CD14-positive monocyte (primary cell): ENCODE data around the gene CRYBG1. TPM values are rescaled to one million over a fixed set of nuclear protein-coding genes. Genes with fewer than 3 reads are reported as not detected.
A peak's percentile ranks its signal among the peaks of the same experiment; 100 is the strongest.

ENCODE experiments used
- DNase-seq, 3 donors: peaks; one replicate each; pipeline ENCODE4 v3.0.0-alpha.2; 2011 to 2022
- H2AFZ ChIP-seq: 2 replicates; pipeline ENCODE4 v1.6.0; 2012; ENCODE audit warnings: mild to moderate bottlenecking, low read depth, low read length, inconsistent platforms; ENCODE audit not compliant: insufficient read depth, poor library complexity, severe bottlenecking
- H3K27ac ChIP-seq, 2 donors: 1 replicate in 1 of 2; 2 replicates in 1 of 2; pipeline ENCODE4 v1.5.1; 2012 to 2013; ENCODE audit warnings: low read length in 2 of 2, control low read depth in 1 of 2, inconsistent platforms in 1 of 2, low read depth in 1 of 2, mild to moderate bottlenecking in 1 of 2
- H3K27me3 ChIP-seq, 2 donors: one replicate each; pipeline versions ENCODE4 v1.6.0 to v1.6.1; 2011 to 2013; ENCODE audit warnings: low read length in 2 of 2; ENCODE audit not compliant: control insufficient read depth in 2 of 2, insufficient read depth in 2 of 2
- H3K36me3 ChIP-seq, 2 donors: replicated peaks in 1 of 2; 1 replicate in 1 of 2; 2 replicates in 1 of 2; pipeline versions ENCODE4 v1.5.1 to v1.6.1; 2012 to 2013; ENCODE audit warnings: low read length in 2 of 2, control low read depth in 1 of 2, inconsistent platforms in 1 of 2, mild to moderate bottlenecking in 1 of 2; ENCODE audit not compliant: insufficient read depth in 2 of 2, control insufficient read depth in 1 of 2
- H3K4me1 ChIP-seq, 2 donors: 1 replicate in 1 of 2; 2 replicates in 1 of 2; pipeline versions ENCODE4 v1.5.1 to v1.6.1; 2012 to 2013; ENCODE audit warnings: low read length in 2 of 2, control low read depth in 1 of 2, inconsistent platforms in 1 of 2, mild to moderate bottlenecking in 1 of 2, moderate library complexity in 1 of 2; ENCODE audit not compliant: insufficient read depth in 2 of 2, control insufficient read depth in 1 of 2
- H3K4me2 ChIP-seq: replicated peaks from 2 replicates; pipeline ENCODE3; 2012; ENCODE audit warnings: low read length, moderate library complexity, mild to moderate bottlenecking; ENCODE audit not compliant: poor library complexity, severe bottlenecking; ENCODE audit errors: extremely low read depth
- H3K4me3 ChIP-seq, 3 experiments: fragments of 200-600 bp in 1 of 3; sonication (generic) in 1 of 3; replicated peaks in 1 of 3; 1 replicate in 2 of 3; 2 replicates in 1 of 3; pipeline ENCODE4 v1.5.1; 2011 to 2013; ENCODE audit warnings: low read length in 3 of 3, mild to moderate bottlenecking in 3 of 3, control low read depth in 2 of 3, low read depth in 2 of 3, inconsistent platforms in 1 of 3, moderate library complexity in 1 of 3
- H3K79me2 ChIP-seq: 2 replicates; pipeline ENCODE4 v1.6.0; 2012; ENCODE audit warnings: mild to moderate bottlenecking, control low read depth, inconsistent platforms, low read length, moderate library complexity; ENCODE audit not compliant: insufficient read depth
- H3K9ac ChIP-seq: 2 replicates; pipeline ENCODE4 v1.6.0; 2017; ENCODE audit warnings: low read length, mild to moderate bottlenecking; ENCODE audit not compliant: insufficient read depth, poor library complexity, severe bottlenecking
- H3K9me3 ChIP-seq, 2 donors: replicated peaks in 1 of 2; 1 replicate in 1 of 2; 2 replicates in 1 of 2; pipeline versions ENCODE4 v1.5.1 to v1.6.1; 2012 to 2013; ENCODE audit warnings: low read length in 2 of 2, control low read depth in 1 of 2; ENCODE audit not compliant: control insufficient read depth in 1 of 2, insufficient read depth in 1 of 2
- H4K20me1 ChIP-seq: 2 replicates; pipeline ENCODE4 v1.6.0; 2012; ENCODE audit warnings: mild to moderate bottlenecking, low read length, control low read depth, moderate library complexity; ENCODE audit not compliant: insufficient read depth
- H3K27ac Mint-ChIP-seq, 7 donors: one replicate each; pipeline ENCODE4 v1.8.0; 2020; ENCODE audit warnings: mild to moderate bottlenecking in 7 of 7, mixed read lengths in 7 of 7, moderate library complexity in 6 of 7, inconsistent platforms in 2 of 7
- H3K27me3 Mint-ChIP-seq, 3 donors: one replicate each; pipeline ENCODE4 v1.8.0; 2021 to 2022; ENCODE audit warnings: low read depth in 3 of 3, mild to moderate bottlenecking in 3 of 3, mixed read lengths in 3 of 3, moderate library complexity in 3 of 3, inconsistent platforms in 1 of 3
- H3K36me3 Mint-ChIP-seq, 2 donors: one replicate each; pipeline ENCODE4 v1.8.0; 2020; ENCODE audit warnings: mixed read lengths in 2 of 2, inconsistent platforms in 1 of 2, mild to moderate bottlenecking in 1 of 2
- H3K4me1 Mint-ChIP-seq: one replicate; pipeline ENCODE4 v1.8.0; 2020; ENCODE audit warnings: mild to moderate bottlenecking, mixed read lengths
- H3K4me3 Mint-ChIP-seq, 2 donors: one replicate each; pipeline ENCODE4 v1.8.0; 2020; ENCODE audit warnings: mild to moderate bottlenecking in 2 of 2, mixed read lengths in 2 of 2, moderate library complexity in 1 of 2
- H3K9me3 Mint-ChIP-seq, 7 donors: one replicate each; pipeline ENCODE4 v1.8.0; 2020 to 2022; ENCODE audit warnings: mixed read lengths in 7 of 7, mild to moderate bottlenecking in 6 of 7, moderate library complexity in 6 of 7, inconsistent platforms in 2 of 7
- WGBS: methylation state at CpG from one replicate; pipeline ENCODE4 v1.1.5; 2013; ENCODE audit warnings: missing lambda C conversion rate; ENCODE audit not compliant: insufficient coverage; 5-methylcytosine and 5-hydroxymethylcytosine counted together
- intact Hi-C, 2 donors: fragments of 100-400 bp; cut with micrococcal nuclease; formaldehyde crosslinking; loops; one replicate each; pipeline versions ENCODE4 v1.15.0 to v1.15.1; 2023
- polyA plus RNA-seq, 3 donors: library from polyadenylated mRNA; depleted of rRNA in 1 of 3; unstranded in 2 of 3; stranded (reverse) in 1 of 3; fragments of 300-500 nt in 2 of 3; fragments of >200 nt in 1 of 3; fragmentation: Illumina TruSeq in 2 of 3; gene quantifications; 1 replicate in 2 of 3; 2 replicates in 1 of 3; pipeline ENCODE4 v1.2.3, GENCODE V29; 2012 to 2021
- TF ChIP-seq, protein P1 (sequence below): fragments of 200-600 bp; IDR thresholded peaks from one replicate; pipeline ENCODE4 v1.8.0; 2022; ENCODE audit warnings: antibody characterized with exemption, mild to moderate bottlenecking

Gene CRYBG1
- polyA plus RNA-seq, 3 donors: 7.9 to 11.9 (median 11.1) TPM

DNA sequence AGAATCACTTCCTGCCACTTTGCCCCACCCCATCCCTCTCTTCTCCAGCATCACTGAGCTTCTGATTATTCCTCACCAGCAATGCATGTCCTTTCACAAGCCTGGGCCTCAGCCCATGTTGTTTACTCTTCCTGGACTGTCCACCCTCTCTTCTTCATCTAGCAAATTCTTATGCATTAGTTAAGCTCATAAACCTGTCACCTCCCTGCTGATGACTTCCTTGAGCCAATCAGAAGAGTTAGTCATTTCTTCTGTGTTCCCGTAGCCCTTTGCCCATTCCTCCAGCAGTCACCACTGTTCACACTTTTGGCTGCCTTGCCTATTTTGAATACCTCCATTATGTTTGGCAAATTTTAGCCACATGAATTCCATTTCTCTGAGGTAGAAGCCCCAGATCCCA lies 4.1 kb upstream of the CRYBG1 start:
- peaks cover 12 to 14% of the 10 kb centered on the region in 2 donors for H3K4me1 ChIP-seq
- no peak overlapping the region for H3K27ac Mint-ChIP-seq

DNA sequence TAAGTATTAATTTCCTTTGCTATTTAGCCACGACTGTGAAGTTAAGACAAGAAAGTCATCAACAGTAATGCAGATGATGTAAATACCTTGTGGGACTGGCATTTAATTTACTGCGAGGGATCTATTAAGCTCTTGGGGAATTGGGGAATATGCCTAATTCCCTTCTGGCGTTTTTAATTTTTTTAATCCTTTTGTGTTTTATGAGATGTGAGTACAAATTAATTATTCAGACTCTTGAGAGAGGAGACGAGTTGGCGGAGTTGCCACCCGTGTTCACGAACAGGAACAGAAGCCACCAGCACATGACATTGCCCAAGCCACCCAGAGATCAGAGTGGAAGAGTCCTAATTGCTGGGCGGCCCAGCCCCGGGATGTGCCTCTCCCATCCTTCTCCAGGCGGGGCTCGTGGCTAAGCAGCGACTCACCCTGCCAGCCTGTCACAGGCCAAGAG lies 533 bp upstream of the CRYBG1 start:
- no peaks in the 10 kb centered on the region for H3K36me3 ChIP-seq
- peak overlapping the region; percentile 64 to 82 for H3K4me3 Mint-ChIP-seq
- H3K36me3 Mint-ChIP-seq: peaks cover 0 to 1% of the 10 kb centered on the region in 2 donors
- H3K79me2 ChIP-seq: no peaks in the 10 kb centered on the region
- TF ChIP-seq, protein P1, sequence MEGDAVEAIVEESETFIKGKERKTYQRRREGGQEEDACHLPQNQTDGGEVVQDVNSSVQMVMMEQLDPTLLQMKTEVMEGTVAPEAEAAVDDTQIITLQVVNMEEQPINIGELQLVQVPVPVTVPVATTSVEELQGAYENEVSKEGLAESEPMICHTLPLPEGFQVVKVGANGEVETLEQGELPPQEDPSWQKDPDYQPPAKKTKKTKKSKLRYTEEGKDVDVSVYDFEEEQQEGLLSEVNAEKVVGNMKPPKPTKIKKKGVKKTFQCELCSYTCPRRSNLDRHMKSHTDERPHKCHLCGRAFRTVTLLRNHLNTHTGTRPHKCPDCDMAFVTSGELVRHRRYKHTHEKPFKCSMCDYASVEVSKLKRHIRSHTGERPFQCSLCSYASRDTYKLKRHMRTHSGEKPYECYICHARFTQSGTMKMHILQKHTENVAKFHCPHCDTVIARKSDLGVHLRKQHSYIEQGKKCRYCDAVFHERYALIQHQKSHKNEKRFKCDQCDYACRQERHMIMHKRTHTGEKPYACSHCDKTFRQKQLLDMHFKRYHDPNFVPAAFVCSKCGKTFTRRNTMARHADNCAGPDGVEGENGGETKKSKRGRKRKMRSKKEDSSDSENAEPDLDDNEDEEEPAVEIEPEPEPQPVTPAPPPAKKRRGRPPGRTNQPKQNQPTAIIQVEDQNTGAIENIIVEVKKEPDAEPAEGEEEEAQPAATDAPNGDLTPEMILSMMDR: no peak
- no peaks in the 10 kb centered on the region for H3K9me3 ChIP-seq
- peak overlapping the region; percentile 49 for H3K9ac ChIP-seq
- 27% methylated on average over 7 of the region's 12 CpGs for WGBS
- H3K4me1 Mint-ChIP-seq: peaks cover 12% of the 10 kb centered on the region
- peaks cover 37 to 70% (median 52%) of the 10 kb centered on the region in 3 donors for H3K27me3 Mint-ChIP-seq
- H3K9me3 Mint-ChIP-seq: peaks cover 0 to 7% (median 4%) of the 10 kb centered on the region in 7 donors
- peak overlapping the region; percentile 92 for H2AFZ ChIP-seq
- H4K20me1 ChIP-seq: no peaks in the 10 kb centered on the region
- H3K27ac Mint-ChIP-seq: no peak overlapping the region
- DNase-seq: no peak
- peak overlapping the region in 1 of 3 experiments; percentile 74 for H3K4me3 ChIP-seq
- H3K27me3 ChIP-seq: peaks cover 21 to 59% of the 10 kb centered on the region in 2 donors
- peaks cover 13 to 17% of the 10 kb centered on the region in 2 donors for H3K4me1 ChIP-seq
- intact Hi-C loops: loop anchor here in 1 of 2 donors (10.0 kb wide), 1 partner anchor 225 kb away; no protein-coding TSS in a partner anchor
- peak overlapping the region; percentile 86 for H3K4me2 ChIP-seq
- H3K27ac ChIP-seq: no peak overlapping the region

More for the DNA sequence above, 4.1 kb upstream of the CRYBG1 start:
- Histone ChIP-seq H3K4me2 (no peak overlapping the region), H2AFZ (no peak overlapping the region), H3K27ac (no peak overlapping the region), H3K4me3 (no peak overlapping the region), H3K27me3 (peaks cover 10 to 37% of the 10 kb centered on the region in 2 donors), H3K36me3 (no peaks in the 10 kb centered on the region), H3K79me2 (no peaks in the 10 kb centered on the region), H3K9me3 (no peaks in the 10 kb centered on the region), H4K20me1 (no peaks in the 10 kb centered on the region), H3K9ac (no peak overlapping the region)
- Mint-ChIP-seq H3K4me3 (peak overlapping the region in 1 of 2 donors; percentile 17), H3K27me3 (peaks cover 28 to 59% (median 37%) of the 10 kb centered on the region in 3 donors), H3K36me3 (peaks cover 0 to 1% of the 10 kb centered on the region in 2 donors), H3K4me1 (peaks cover 11% of the 10 kb centered on the region), H3K9me3 (peaks cover 0 to 16% (median 10%) of the 10 kb centered on the region in 7 donors)
- 100% methylated on average over 1 of the region's 1 CpG for WGBS
- TF ChIP-seq, protein P1: no peak
- intact Hi-C loops: loop anchor here in 1 of 2 donors (10.0 kb wide), 1 partner anchor 228 kb away; no protein-coding TSS in a partner anchor
- no peak for DNase-seq
